Endodermal cell (in vitro differentiated cells): ENCODE data around the gene USP43. TPM values are rescaled to one million over a fixed set of nuclear protein-coding genes. Genes with fewer than 3 reads are reported as not detected.
A peak's percentile ranks its signal among the peaks of the same experiment; 100 is the strongest.

Experiments
- DNase-seq: peaks from one replicate; pipeline ENCODE4 v3.0.0-alpha.2; 2017
- H3K27ac ChIP-seq: 2 replicates; pipeline ENCODE4 v1.5.1; 2013; ENCODE audit warnings: mild to moderate bottlenecking, low read depth, low read length, moderate library complexity
- H3K27me3 ChIP-seq: 2 replicates; pipeline ENCODE4 v1.6.1; 2013; ENCODE audit warnings: mild to moderate bottlenecking, low read length, moderate library complexity; ENCODE audit not compliant: insufficient read depth, control insufficient read depth, poor library complexity, severe bottlenecking
- H3K36me3 ChIP-seq: 2 replicates; pipeline ENCODE4 v1.7.0; 2013; ENCODE audit warnings: mild to moderate bottlenecking, low read length, moderate library complexity; ENCODE audit not compliant: control insufficient read depth, insufficient read depth
- H3K4me1 ChIP-seq: one replicate; pipeline ENCODE4 v1.7.0; 2013; ENCODE audit warnings: low read length; ENCODE audit not compliant: control insufficient read depth, insufficient read depth
- H3K4me3 ChIP-seq: 2 replicates; pipeline ENCODE4 v1.5.1; 2013; ENCODE audit warnings: mild to moderate bottlenecking, low read length, moderate library complexity
- H3K9ac ChIP-seq: 2 replicates; pipeline ENCODE4 v1.6.1; 2013; ENCODE audit warnings: mild to moderate bottlenecking, low read length, moderate library complexity; ENCODE audit not compliant: poor library complexity, severe bottlenecking; ENCODE audit errors: extremely low read depth
- H3K9me3 ChIP-seq: 2 replicates; pipeline ENCODE4 v1.6.1; 2013; ENCODE audit warnings: mild to moderate bottlenecking, low read length, moderate library complexity; ENCODE audit not compliant: control insufficient read depth
- H3K27ac Mint-ChIP-seq: 2 replicates; pipeline ENCODE4 v1.8.0; 2020; ENCODE audit warnings: mixed read lengths
- H3K27me3 Mint-ChIP-seq: 2 replicates; pipeline ENCODE4 v1.8.0; 2021; ENCODE audit warnings: mild to moderate bottlenecking, mixed read lengths; ENCODE audit not compliant: insufficient read depth
- H3K36me3 Mint-ChIP-seq: 2 replicates; pipeline ENCODE4 v1.8.0; 2020; ENCODE audit warnings: low read depth, mixed read lengths
- H3K4me1 Mint-ChIP-seq: 2 replicates; pipeline ENCODE4 v1.8.0; 2020; ENCODE audit warnings: mixed read lengths
- H3K4me3 Mint-ChIP-seq: 2 replicates; pipeline ENCODE4 v1.8.0; 2020; ENCODE audit warnings: mild to moderate bottlenecking, moderate library complexity, mixed read lengths
- H3K9me3 Mint-ChIP-seq: 2 replicates; pipeline ENCODE4 v1.8.0; 2020; ENCODE audit warnings: mild to moderate bottlenecking, mixed read lengths
- CTCF ChIP-seq: fragments of 200-600 bp; sonication (generic); conservative IDR thresholded peaks from 2 replicates; pipeline ENCODE4 v1.5.0; 2021; ENCODE audit warnings: antibody characterized with exemption, mild to moderate bottlenecking
- WGBS, 2 experiments: methylation state at CpG; one replicate each; pipeline versions ENCODE4 v1.1.5 to v1.1.7; 2013; ENCODE audit warnings: missing lambda C conversion rate in 2 of 2, mixed read lengths in 1 of 2; ENCODE audit not compliant: insufficient coverage in 1 of 2, insufficient read length in 1 of 2; 5-methylcytosine and 5-hydroxymethylcytosine counted together
- total RNA-seq, 2 donors: library from RNA; stranded (reverse); fragmentation: NEBNext Ultra II Directional in 1 of 2; extraction: Animal tissue kit (Norgen Biotek cat#: 25700) in 1 of 2; gene quantifications; 2 replicates in 1 of 2; 3 replicates in 1 of 2; pipeline ENCODE4 v1.2.1, GENCODE V29; 2021

Gene USP43
- total RNA-seq, 2 donors from 2014 or later, result 8.6 to 12.6 TPM

DNA sequence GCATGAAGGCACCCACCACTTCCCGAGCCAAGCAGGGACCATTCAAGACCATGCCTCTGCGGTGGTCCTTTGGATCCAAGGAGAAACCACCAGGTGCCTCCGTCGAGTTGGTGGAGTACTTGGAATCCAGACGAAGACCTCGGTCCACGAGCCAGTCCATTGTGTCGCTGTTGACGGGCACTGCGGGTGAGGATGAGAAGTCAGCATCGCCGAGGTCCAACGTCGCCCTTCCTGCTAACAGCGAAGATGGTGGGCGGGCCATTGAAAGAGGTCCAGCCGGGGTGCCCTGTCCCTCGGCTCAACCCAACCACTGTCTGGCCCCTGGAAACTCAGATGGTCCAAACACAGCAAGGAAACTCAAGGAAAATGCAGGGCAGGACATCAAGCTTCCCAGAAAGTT is 82.7 kb downstream of the USP43 start:
- Histone ChIP-seq H3K27ac (no peak overlapping the region), H3K4me3 (no peak overlapping the region), H3K36me3 (peaks cover 7% of the 10 kb centered on the region), H3K27me3 (no peaks in the 10 kb centered on the region), H3K9ac (no peak overlapping the region), H3K9me3 (peaks cover 21% of the 10 kb centered on the region), H3K4me1 (no peaks in the 10 kb centered on the region)
- H3K9me3 Mint-ChIP-seq, result peaks cover 24% of the 10 kb centered on the region
- no peak overlapping the region for H3K4me3 Mint-ChIP-seq
- H3K4me1 Mint-ChIP-seq, result no peaks in the 10 kb centered on the region
- WGBS, 2 experiments, result 93 to 95% methylated on average over 14 to 18 of the region's 18 CpGs
- no peak overlapping the region for H3K27ac Mint-ChIP-seq
- no peak for TF ChIP-seq CTCF
- DNase-seq, result no peak
- no peaks in the 10 kb centered on the region for H3K27me3 Mint-ChIP-seq
- peaks cover 25% of the 10 kb centered on the region for H3K36me3 Mint-ChIP-seq

GRCh38 chr17:9728564-9728963 is 83.2 kb downstream of the USP43 start:
- Mint-ChIP-seq H3K4me3 (no peak overlapping the region), H3K4me1 (no peaks in the 10 kb centered on the region), H3K9me3 (peaks cover 24% of the 10 kb centered on the region), H3K36me3 (peaks cover 25% of the 10 kb centered on the region), H3K27me3 (no peaks in the 10 kb centered on the region), H3K27ac (no peak overlapping the region)
- Histone ChIP-seq H3K27ac (no peak overlapping the region), H3K4me1 (no peaks in the 10 kb centered on the region), H3K9ac (no peak overlapping the region), H3K9me3 (peaks cover 21% of the 10 kb centered on the region), H3K36me3 (peaks cover 7% of the 10 kb centered on the region), H3K27me3 (no peaks in the 10 kb centered on the region), H3K4me3 (no peak overlapping the region)
- no peak for DNase-seq
- TF ChIP-seq CTCF, result no peak
- 78 to 84% methylated on average over 4 to 12 of the region's 12 CpGs for WGBS, 2 experiments

GRCh38 chr17:9729034-9729650 is 83.8 kb downstream of the USP43 start:
- Histone ChIP-seq H3K9ac (no peak overlapping the region), H3K4me3 (no peak overlapping the region), H3K27me3 (no peaks in the 10 kb centered on the region), H3K9me3 (peaks cover 21% of the 10 kb centered on the region), H3K27ac (no peak overlapping the region), H3K36me3 (peaks cover 7% of the 10 kb centered on the region), H3K4me1 (no peaks in the 10 kb centered on the region)
- DNase-seq, result peak; percentile 70
- 43% methylated on average over 1 of the region's 2 CpGs; no CpG with 5 or more reads in 1 of the 2 experiments for WGBS, 2 experiments
- Mint-ChIP-seq H3K27me3 (no peaks in the 10 kb centered on the region), H3K27ac (no peak overlapping the region), H3K4me1 (no peaks in the 10 kb centered on the region), H3K4me3 (no peak overlapping the region), H3K9me3 (peaks cover 25% of the 10 kb centered on the region), H3K36me3 (peaks cover 22% of the 10 kb centered on the region)
- peak; percentile 98 for TF ChIP-seq CTCF
